HEK293 (cell line): Measurements from ENCODE around the gene NLE1.

Experiments
- ATF2 ChIP-seq: fragments of 450-650 bp; formaldehyde crosslinking; IDR thresholded peaks from 2 replicates; pipeline ENCODE4 v1.5.1; 2016; ENCODE audit warnings: missing biosample characterization, missing genetic modification characterization, low read depth
- GLI2 ChIP-seq: fragments of 450-650 bp; formaldehyde crosslinking; IDR thresholded peaks from 2 replicates; pipeline ENCODE4; 2017; ENCODE audit warnings: missing biosample characterization, missing genetic modification characterization, low read depth, borderline replicate concordance
- GLIS1 ChIP-seq: fragments of 450-650 bp; formaldehyde crosslinking; IDR thresholded peaks from 2 replicates; pipeline ENCODE4 v1.5.1; 2016; ENCODE audit warnings: missing biosample characterization, missing genetic modification characterization
- HOXC10 ChIP-seq: sonication (generic); formaldehyde crosslinking; IDR thresholded peaks from 2 replicates; pipeline ENCODE4 v1.8.1; 2023; ENCODE audit warnings: mild to moderate bottlenecking, missing genetic modification reagents
- KLF10 ChIP-seq: fragments of 450-650 bp; IDR thresholded peaks from 2 replicates; pipeline ENCODE4 v1.5.1; 2018; ENCODE audit warnings: missing biosample characterization, mild to moderate bottlenecking, missing genetic modification characterization
- PBX3 ChIP-seq: sonication (generic); formaldehyde crosslinking; IDR thresholded peaks from 2 replicates; pipeline ENCODE4 v1.8.1; 2022; ENCODE audit warnings: mild to moderate bottlenecking, moderate library complexity, missing genetic modification reagents
- PRDM1 ChIP-seq: fragments of 450-650 bp; formaldehyde crosslinking; IDR thresholded peaks from 2 replicates; pipeline ENCODE4; 2016; ENCODE audit warnings: missing biosample characterization, missing genetic modification characterization
- TRIM28 ChIP-seq: IDR thresholded peaks from 2 replicates; pipeline ENCODE4 v1.6.1; 2011; ENCODE audit warnings: low read length, control low read depth, borderline replicate concordance
- TSHZ1 ChIP-seq: fragments of 450-650 bp; formaldehyde crosslinking; IDR thresholded peaks from 2 replicates; pipeline ENCODE4 v1.5.1; 2016; ENCODE audit warnings: missing biosample characterization, missing genetic modification characterization, borderline replicate concordance
- YY1 ChIP-seq: fragments of 450-650 bp; formaldehyde crosslinking; IDR thresholded peaks from 2 replicates; pipeline ENCODE4 v1.5.1; 2018; ENCODE audit warnings: missing biosample characterization, missing genetic modification characterization
- ZBTB26 ChIP-seq: fragments of 450-650 bp; formaldehyde crosslinking; optimal IDR thresholded peaks from 2 replicates; pipeline ENCODE3; 2016; ENCODE audit warnings: missing biosample characterization, mild to moderate bottlenecking, missing genetic modification characterization
- ZFP37 ChIP-seq: fragments of 450-650 bp; formaldehyde crosslinking; IDR thresholded peaks from 2 replicates; pipeline ENCODE4 v1.5.1; 2016; ENCODE audit warnings: missing biosample characterization, missing genetic modification characterization
- ZNF121 ChIP-seq: fragments of 450-650 bp; formaldehyde crosslinking; IDR thresholded peaks from 2 replicates; pipeline ENCODE4 v1.5.1; 2016; ENCODE audit warnings: missing biosample characterization, missing genetic modification characterization
- ZNF157 ChIP-seq: fragments of 450-650 bp; formaldehyde crosslinking; IDR thresholded peaks from 2 replicates; pipeline ENCODE4 v1.5.1; 2016; ENCODE audit warnings: missing biosample characterization, missing genetic modification characterization
- ZNF169 ChIP-seq: fragments of 450-650 bp; formaldehyde crosslinking; IDR thresholded peaks from 2 replicates; pipeline ENCODE4 v1.5.1; 2016; ENCODE audit warnings: missing biosample characterization, missing genetic modification characterization
- ZNF274 ChIP-seq, 2 experiments: fragments of 200-500 bp in 1 of 2; fragments of 450-650 bp in 1 of 2; sonication (Bioruptor generic) in 1 of 2; formaldehyde crosslinking in 1 of 2; IDR thresholded peaks; 2 replicates each; pipeline versions ENCODE4 v1.5.1 to v1.6.1; 2014 to 2016; ENCODE audit warnings: borderline replicate concordance in 1 of 2, inconsistent platforms in 1 of 2, low read length in 1 of 2, missing biosample characterization in 1 of 2, missing genetic modification characterization in 1 of 2
- ZNF292 ChIP-seq: fragments of 450-650 bp; formaldehyde crosslinking; IDR thresholded peaks from 2 replicates; pipeline ENCODE4 v1.5.1; 2016; ENCODE audit warnings: low read depth, missing biosample characterization, missing genetic modification characterization, borderline replicate concordance
- ZNF341 ChIP-seq: fragments of 450-650 bp; formaldehyde crosslinking; IDR thresholded peaks from 2 replicates; pipeline ENCODE4; 2016; ENCODE audit warnings: low read depth, missing biosample characterization, missing genetic modification characterization
- ZNF354C ChIP-seq: fragments of 450-650 bp; formaldehyde crosslinking; IDR thresholded peaks from 2 replicates; pipeline ENCODE4 v1.5.1; 2016; ENCODE audit warnings: missing biosample characterization, missing genetic modification characterization, low read depth, borderline replicate concordance
- ZNF514 ChIP-seq: fragments of 450-650 bp; formaldehyde crosslinking; IDR thresholded peaks from 2 replicates; pipeline ENCODE4 v1.5.1; 2016; ENCODE audit warnings: missing biosample characterization, missing genetic modification characterization
- ZNF544 ChIP-seq: fragments of 450-650 bp; formaldehyde crosslinking; IDR thresholded peaks from 2 replicates; pipeline ENCODE4 v1.5.0; 2017; ENCODE audit warnings: missing biosample characterization, missing genetic modification characterization
- ZNF549 ChIP-seq: fragments of 450-650 bp; IDR thresholded peaks from 2 replicates; pipeline ENCODE4 v1.5.1; 2018; ENCODE audit warnings: missing biosample characterization, missing genetic modification characterization, mild to moderate bottlenecking, inconsistent platforms, moderate library complexity
- ZNF600 ChIP-seq: fragments of 450-650 bp; formaldehyde crosslinking; IDR thresholded peaks from 2 replicates; pipeline ENCODE4 v1.5.1; 2016; ENCODE audit warnings: missing biosample characterization, missing genetic modification characterization
- ZNF626 ChIP-seq: fragments of 450-650 bp; sonication (Bioruptor Pico); formaldehyde crosslinking; IDR thresholded peaks from 2 replicates; pipeline ENCODE4 v1.5.1; 2018; ENCODE audit warnings: missing biosample characterization, missing genetic modification characterization, inconsistent platforms
- ZNF670 ChIP-seq: fragments of 450-650 bp; formaldehyde crosslinking; IDR thresholded peaks from 2 replicates; pipeline ENCODE4 v1.5.1; 2016; ENCODE audit warnings: missing biosample characterization, missing genetic modification characterization, low read depth
- ZNF692 ChIP-seq: fragments of 450-650 bp; formaldehyde crosslinking; IDR thresholded peaks from 2 replicates; pipeline ENCODE4 v1.5.1; 2016; ENCODE audit warnings: missing biosample characterization, missing genetic modification characterization
- ZNF701 ChIP-seq: fragments of 450-650 bp; formaldehyde crosslinking; IDR thresholded peaks from 2 replicates; pipeline ENCODE4 v1.5.1; 2016; ENCODE audit warnings: missing biosample characterization, missing genetic modification characterization
- ZNF747 ChIP-seq: fragments of 450-650 bp; formaldehyde crosslinking; IDR thresholded peaks from 2 replicates; pipeline ENCODE4 v1.5.1; 2016; ENCODE audit warnings: missing biosample characterization, missing genetic modification characterization
- ZNF843 ChIP-seq: fragments of 450-650 bp; formaldehyde crosslinking; IDR thresholded peaks from 2 replicates; pipeline ENCODE4 v1.5.1; 2016; ENCODE audit warnings: missing biosample characterization, missing genetic modification characterization

NLE1 gene

GRCh38 chr17:35141681-35142466 is at the start of gene NLE1 (continued):
- TF ChIP-seq PBX3: peak; percentile 95
- TF ChIP-seq GLIS1 (tag by site-specific recombination): no peak
- TF ChIP-seq ZNF354C (tag by site-specific recombination): no peak
- no peak for TF ChIP-seq ZNF274 (IDR thresholded peaks at IDR 0.05; ENCODE audit: low read length)
- TF ChIP-seq ZNF274 (tag by site-specific recombination; IDR thresholded peaks at IDR 0.05; ENCODE audit: borderline replicate concordance): no peak
- no peak for TF ChIP-seq ZNF600 (tag by site-specific recombination)
- TF ChIP-seq ZNF157 (tag by site-specific recombination): no peak
- no peak for TF ChIP-seq ZNF121 (tag by site-specific recombination)
- TF ChIP-seq PRDM1: no peak
- TF ChIP-seq ZFP37 (tag by site-specific recombination): peak; percentile 94
- no peak for TF ChIP-seq ZNF701
- TF ChIP-seq TRIM28: peak; percentile 36; the same call in 1 of the 2 replicates
- peak; percentile 87 for TF ChIP-seq ZBTB26
- no peak for TF ChIP-seq ZNF549 (tag by site-specific recombination)
- TF ChIP-seq KLF10 (tag by site-specific recombination): peak; percentile 80
- TF ChIP-seq ZNF514 (tag by site-specific recombination): no peak
- TF ChIP-seq ZNF843 (tag by site-specific recombination): 0 out of 2 replicates have a peak, but pooled peaks have one; percentile 17
- TF ChIP-seq ZNF626 (tag by site-specific recombination): no peak
- TF ChIP-seq YY1 (tag by site-specific recombination): peak; percentile 92
- peak; percentile 96; the same call in 1 of the 2 replicates for TF ChIP-seq ZNF341 (tag by site-specific recombination)
- TF ChIP-seq ZNF169 (tag by site-specific recombination): no peak
- no peak for TF ChIP-seq ZNF747 (tag by site-specific recombination)
- TF ChIP-seq TSHZ1 (tag by site-specific recombination): no peak
- TF ChIP-seq ZNF692 (tag by site-specific recombination): peak; percentile 84
- no peak for TF ChIP-seq ZNF544 (tag by site-specific recombination)
- no peak for TF ChIP-seq HOXC10 (CRISPR knock-in tag)
- TF ChIP-seq ZNF670 (tag by site-specific recombination): no peak
- no peak for TF ChIP-seq ATF2 (tag by site-specific recombination)
- no peak for TF ChIP-seq ZNF292
- no peak for TF ChIP-seq GLI2 (tag by site-specific recombination)
